Spleen (tissue), 7 donors: Measurements from ENCODE around the gene CNPY4.

ENCODE experiments used
- CTCF ChIP-seq, 11 experiments: fragments of 200-600 bp in 7 of 11; fragments of 450-650 bp in 4 of 11; sonication (generic) in 4 of 11; IDR thresholded peaks in 8 of 11; conservative IDR thresholded peaks in 3 of 11; 1 replicate in 7 of 11; 2 replicates in 4 of 11; pipeline versions ENCODE4 v1.4.0 to v1.8.0; 2016 to 2021; ENCODE audit warnings: antibody characterized with exemption in 11 of 11, inconsistent platforms in 4 of 11, mild to moderate bottlenecking in 1 of 11
- POLR2A ChIP-seq, 3 donors: fragments of 450-650 bp; IDR thresholded peaks; one replicate each; pipeline ENCODE4 v1.5.1; 2017; ENCODE audit warnings: antibody characterized with exemption in 3 of 3, mild to moderate bottlenecking in 1 of 3
- POLR2AphosphoS5 ChIP-seq, 3 donors: sonication (generic); formaldehyde crosslinking; IDR thresholded peaks; one replicate each; pipeline ENCODE4 v1.5.1; 2017; ENCODE audit warnings: antibody characterized with exemption in 3 of 3
- donor health status: DM: no; HTN: no; CAD: no; lungs with moderate emphysema.
- donor health status: DM: no; HTN: no; CAD: no.
- donor health status: DM: no; HTN: no; CAD: no.

GRCh38 chr7:100156331-100157068 is 37.1 kb downstream of the CNPY4 start:
- TF ChIP-seq CTCF (IDR thresholded peaks at IDR 0.05 in 8 of 11, conservative IDR thresholded peaks at IDR 0.05 in 3 of 11) (no peak), POLR2A (IDR thresholded peaks at IDR 0.05) (no peak), POLR2AphosphoS5 (IDR thresholded peaks at IDR 0.05) (peak in 1 of 3 donors; percentile 26)
